ENCODE measurements around the gene METTL15.

The METTL15 gene

DNA sequence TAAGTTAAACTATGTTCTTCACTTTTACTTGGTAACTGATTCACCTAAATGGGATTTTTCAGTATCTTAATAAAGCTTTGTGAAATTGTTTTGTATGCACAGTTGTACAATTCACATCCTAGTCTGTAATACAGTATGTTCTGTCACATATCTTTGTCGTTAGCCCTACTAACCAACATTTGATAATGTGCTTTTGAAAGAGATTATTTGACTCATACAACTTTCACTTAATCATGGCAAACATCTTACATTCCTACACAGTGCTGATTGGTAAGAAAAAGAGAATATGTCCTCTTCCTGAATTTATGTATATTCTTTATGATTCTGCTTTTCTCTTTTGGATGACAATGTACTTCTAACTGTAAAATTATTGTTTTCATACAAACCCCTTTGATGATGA, 234.5 kb downstream of the METTL15 start:
- TF ChIP-seq, protein P1, sequence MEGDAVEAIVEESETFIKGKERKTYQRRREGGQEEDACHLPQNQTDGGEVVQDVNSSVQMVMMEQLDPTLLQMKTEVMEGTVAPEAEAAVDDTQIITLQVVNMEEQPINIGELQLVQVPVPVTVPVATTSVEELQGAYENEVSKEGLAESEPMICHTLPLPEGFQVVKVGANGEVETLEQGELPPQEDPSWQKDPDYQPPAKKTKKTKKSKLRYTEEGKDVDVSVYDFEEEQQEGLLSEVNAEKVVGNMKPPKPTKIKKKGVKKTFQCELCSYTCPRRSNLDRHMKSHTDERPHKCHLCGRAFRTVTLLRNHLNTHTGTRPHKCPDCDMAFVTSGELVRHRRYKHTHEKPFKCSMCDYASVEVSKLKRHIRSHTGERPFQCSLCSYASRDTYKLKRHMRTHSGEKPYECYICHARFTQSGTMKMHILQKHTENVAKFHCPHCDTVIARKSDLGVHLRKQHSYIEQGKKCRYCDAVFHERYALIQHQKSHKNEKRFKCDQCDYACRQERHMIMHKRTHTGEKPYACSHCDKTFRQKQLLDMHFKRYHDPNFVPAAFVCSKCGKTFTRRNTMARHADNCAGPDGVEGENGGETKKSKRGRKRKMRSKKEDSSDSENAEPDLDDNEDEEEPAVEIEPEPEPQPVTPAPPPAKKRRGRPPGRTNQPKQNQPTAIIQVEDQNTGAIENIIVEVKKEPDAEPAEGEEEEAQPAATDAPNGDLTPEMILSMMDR (IDR thresholded peaks at IDR 0.05; ENCODE audit: low read depth, low read length), result no peak
- DNase-seq (ENCODE audit: low read depth in 2 of 2), result peak; percentile 20 to 58
- H3K4me3 ChIP-seq (replicated peaks in 1 of 2; ENCODE audit: low read depth in 2 of 2, low read length in 2 of 2), result no peak overlapping the region

DNA sequence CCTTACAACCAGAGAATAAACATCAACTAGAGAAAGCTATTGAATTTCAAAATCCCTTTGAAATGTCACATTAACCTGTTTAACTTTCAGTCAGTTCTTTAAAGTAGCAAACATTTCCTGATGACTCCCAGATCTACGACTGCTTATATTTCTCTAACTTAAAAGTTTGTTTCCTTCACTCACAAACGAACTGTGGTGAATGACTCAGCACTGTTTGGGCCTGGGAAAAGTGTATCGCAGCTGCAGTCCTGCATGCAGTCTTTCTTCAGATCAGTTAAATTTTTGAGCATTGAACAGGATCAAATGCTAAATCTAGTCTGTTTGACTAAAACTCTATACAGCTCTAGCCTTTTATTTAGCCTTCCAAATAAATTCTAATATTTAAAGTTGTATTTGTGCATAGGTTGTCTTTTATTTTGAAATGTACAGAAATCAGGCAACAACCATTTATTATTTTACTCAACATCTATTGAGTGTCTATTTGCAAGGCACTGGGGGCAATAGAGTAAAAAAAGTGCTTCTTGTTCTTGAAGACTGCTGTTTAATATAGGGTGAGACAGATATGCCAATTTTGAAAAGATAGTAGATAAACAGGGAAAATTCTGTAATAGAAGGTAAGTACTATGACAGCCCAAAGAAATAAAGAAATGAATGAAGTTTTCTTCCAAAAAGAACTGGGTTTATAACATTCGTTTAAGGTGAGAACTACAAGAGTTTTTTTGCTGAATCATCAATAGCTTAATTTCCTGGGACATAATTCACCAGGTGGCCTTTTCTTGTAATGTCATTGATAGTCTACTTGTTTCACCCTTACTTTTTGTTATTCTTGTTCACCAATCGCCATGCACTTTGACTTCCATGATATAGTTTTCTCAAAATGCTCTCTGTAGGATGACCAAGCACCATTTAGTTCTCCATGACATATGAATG, 235.4 kb downstream of the METTL15 start:
- DNase-seq (ENCODE audit: low read depth in 2 of 2), result peak; percentile 76 to 88
- no peak overlapping the region for H3K4me3 ChIP-seq (replicated peaks in 1 of 2; ENCODE audit: low read depth in 2 of 2, low read length in 2 of 2)
- TF ChIP-seq, protein P1 (IDR thresholded peaks at IDR 0.05; ENCODE audit: low read depth, low read length), result no peak

DNA sequence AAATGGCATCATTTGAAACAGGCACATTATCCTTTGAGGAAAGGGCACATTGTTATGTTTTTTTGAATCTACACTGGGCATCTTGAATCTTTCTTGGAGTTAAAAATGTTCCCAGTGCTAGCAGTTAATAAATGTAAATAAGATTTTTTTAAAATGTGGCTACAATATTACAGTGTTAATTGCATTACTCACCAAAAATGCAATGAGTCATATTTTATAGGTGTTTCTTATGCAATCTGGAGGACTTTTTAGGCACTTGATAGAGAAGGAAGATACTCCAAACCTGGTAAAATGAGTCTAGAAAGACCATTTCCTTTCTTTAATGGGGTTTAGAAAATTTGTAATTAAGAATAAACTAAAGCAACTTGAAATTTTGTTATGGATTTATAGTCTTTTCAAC, 238.0 kb downstream of the METTL15 start:
- no peak for DNase-seq (ENCODE audit: low read depth in 2 of 2)
- TF ChIP-seq, protein P1 (IDR thresholded peaks at IDR 0.05; ENCODE audit: low read depth, low read length), result no peak
- H3K4me3 ChIP-seq (replicated peaks in 1 of 2; ENCODE audit: low read depth in 2 of 2, low read length in 2 of 2), result no peak overlapping the region

DNA sequence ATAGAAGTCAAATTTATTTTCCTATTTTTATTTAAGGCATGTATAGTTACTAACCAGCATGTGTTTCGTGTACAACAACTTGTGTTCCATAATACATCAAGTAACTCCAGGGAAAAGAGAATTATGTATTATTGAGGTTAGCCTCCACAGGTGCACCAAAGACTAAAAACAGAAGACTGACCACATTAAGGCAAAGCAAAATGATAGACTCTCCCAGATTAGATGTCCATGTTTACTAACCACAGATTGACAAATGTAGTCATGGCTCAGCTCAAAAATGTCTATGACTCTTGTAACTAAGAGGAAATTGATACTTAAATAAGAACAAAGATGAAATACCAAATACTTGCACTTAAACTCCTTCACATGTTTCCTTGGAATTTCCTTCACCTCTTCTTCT, 238.5 kb downstream of the METTL15 start:
- TF ChIP-seq, protein P1 (IDR thresholded peaks at IDR 0.05; ENCODE audit: low read depth, low read length), result no peak

DNA sequence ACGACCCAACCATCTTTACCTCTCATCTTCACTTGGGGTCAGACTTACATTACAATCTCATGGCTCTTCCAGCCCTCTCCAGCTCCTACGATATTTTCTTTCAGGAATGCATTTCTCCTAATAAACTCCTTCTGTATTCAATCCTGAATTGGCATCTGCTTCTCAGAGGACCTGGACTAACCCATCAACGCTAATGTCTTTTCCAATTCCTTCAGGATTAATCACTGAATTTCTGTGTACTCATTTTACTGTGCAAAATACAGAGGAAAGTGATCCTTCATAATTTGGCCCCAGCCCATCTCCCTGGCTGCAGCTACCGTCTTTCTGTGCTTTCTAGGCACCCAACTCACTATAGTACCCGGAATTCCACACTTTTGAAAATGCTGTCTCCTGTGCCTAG, 239.2 kb downstream of the METTL15 start:
- TF ChIP-seq, protein P1 (IDR thresholded peaks at IDR 0.05; ENCODE audit: low read depth, low read length), result no peak
- DNase-seq (ENCODE audit: low read depth in 2 of 2), result no peak

More for the DNA sequence above, 238.5 kb downstream of the METTL15 start:
- H3K4me3 ChIP-seq (replicated peaks in 1 of 2; ENCODE audit: low read depth in 2 of 2, low read length in 2 of 2), result no peak overlapping the region
- DNase-seq (ENCODE audit: low read depth in 2 of 2), result no peak

DNA sequence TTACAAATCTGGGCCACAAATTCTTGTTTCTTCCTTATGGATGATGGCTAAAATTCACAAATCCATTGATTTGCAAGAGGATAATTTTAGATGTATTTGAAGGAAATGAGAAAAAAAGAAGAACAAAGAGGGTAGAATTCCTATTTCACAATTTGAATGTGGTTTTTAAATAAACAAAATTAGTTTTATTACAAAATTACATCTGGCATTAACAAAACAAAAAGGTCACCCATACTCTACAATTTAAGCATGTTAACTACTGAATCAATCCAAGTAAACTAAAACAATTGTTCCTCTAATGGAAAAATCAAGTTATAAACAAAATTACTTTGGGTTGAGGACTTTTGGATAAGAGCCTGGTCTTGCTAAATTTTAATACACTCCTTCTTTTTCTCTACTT, 242.0 kb downstream of the METTL15 start:
- no peak overlapping the region for H3K4me3 ChIP-seq (replicated peaks in 1 of 2; ENCODE audit: low read depth in 2 of 2, low read length in 2 of 2)
- DNase-seq (ENCODE audit: low read depth in 2 of 2), result no peak
- TF ChIP-seq, protein P1 (IDR thresholded peaks at IDR 0.05; ENCODE audit: low read depth, low read length), result no peak

More for the DNA sequence above, 239.2 kb downstream of the METTL15 start:
- no peak overlapping the region for H3K4me3 ChIP-seq (replicated peaks in 1 of 2; ENCODE audit: low read depth in 2 of 2, low read length in 2 of 2)
